Fibroblast of gingiva (primary cell): Measurements from ENCODE around the gene RCAN1.
A peak's percentile ranks its signal among the peaks of the same experiment; 100 is the strongest.

ENCODE experiments used
- DNase-seq: peaks from one replicate; pipeline ENCODE4 v3.0.0-alpha.2; 2011; ENCODE audit warnings: low read depth

Gene RCAN1

GRCh38 chr21:34537838-34538237 lies 77.1 kb downstream of the RCAN1 start:
- no peak for DNase-seq

GRCh38 chr21:34536820-34537219 lies 78.1 kb downstream of the RCAN1 start:
- no peak for DNase-seq

- DNase-seq, result no peak
Observed at GRCh38 chr21:34536311-34536710, 78.6 kb downstream of the RCAN1 start.

- no peak for DNase-seq
Observed at GRCh38 chr21:34535886-34536285, 79.0 kb downstream of the RCAN1 start.

GRCh38 chr21:34534522-34534921 lies 80.4 kb downstream of the RCAN1 start:
- DNase-seq, result peak; percentile 77

- DNase-seq, result no peak
Observed at GRCh38 chr21:34533938-34534337, 81.0 kb downstream of the RCAN1 start.

- no peak for DNase-seq
Observed at GRCh38 chr21:34531399-34531798, 83.5 kb downstream of the RCAN1 start.

GRCh38 chr21:34530261-34530660 lies 84.7 kb downstream of the RCAN1 start:
- DNase-seq, result peak; percentile 72

GRCh38 chr21:34528131-34528561 lies 86.8 kb downstream of the RCAN1 start:
- peak; percentile 47 for DNase-seq

GRCh38 chr21:34526618-34527290 lies 88.2 kb downstream of the RCAN1 start:
- DNase-seq, result peak; percentile 100

GRCh38 chr21:34526241-34526617 lies 88.7 kb downstream of the RCAN1 start:
- DNase-seq, result no peak

- peak; percentile 57 for DNase-seq
Observed at GRCh38 chr21:34524646-34525601, 90.0 kb downstream of the RCAN1 start.

GRCh38 chr21:34523019-34523555 lies 91.8 kb downstream of the RCAN1 start:
- DNase-seq, result no peak

GRCh38 chr21:34522284-34522683 lies 92.6 kb downstream of the RCAN1 start:
- no peak for DNase-seq

GRCh38 chr21:34521561-34521960 lies 93.4 kb downstream of the RCAN1 start:
- no peak for DNase-seq

GRCh38 chr21:34520764-34521508 lies 94.0 kb downstream of the RCAN1 start:
- DNase-seq, result no peak

GRCh38 chr21:34520281-34520680 lies 94.6 kb downstream of the RCAN1 start:
- no peak for DNase-seq

- DNase-seq, result no peak
Observed at GRCh38 chr21:34519694-34520093, 95.2 kb downstream of the RCAN1 start.

GRCh38 chr21:34519016-34519415 lies 95.9 kb downstream of the RCAN1 start:
- DNase-seq, result no peak

- no peak for DNase-seq
Observed at GRCh38 chr21:34518301-34518700, 96.6 kb downstream of the RCAN1 start.

- DNase-seq, result no peak
Observed at GRCh38 chr21:34517491-34518245, 97.2 kb downstream of the RCAN1 start.
